Erythroblast (primary cell): Measurements from ENCODE around the gene HEATR5B.

Experiments used
- GATA1 ChIP-seq: IDR thresholded peaks from 2 replicates; pipeline ENCODE4 v1.6.1; 2011; ENCODE audit warnings: low read depth, mild to moderate bottlenecking, control low read depth, low read length, moderate library complexity
- POLR2A ChIP-seq: IDR thresholded peaks from 2 replicates; pipeline ENCODE4 v1.6.1; 2011; ENCODE audit warnings: mild to moderate bottlenecking, low read length

DNA sequence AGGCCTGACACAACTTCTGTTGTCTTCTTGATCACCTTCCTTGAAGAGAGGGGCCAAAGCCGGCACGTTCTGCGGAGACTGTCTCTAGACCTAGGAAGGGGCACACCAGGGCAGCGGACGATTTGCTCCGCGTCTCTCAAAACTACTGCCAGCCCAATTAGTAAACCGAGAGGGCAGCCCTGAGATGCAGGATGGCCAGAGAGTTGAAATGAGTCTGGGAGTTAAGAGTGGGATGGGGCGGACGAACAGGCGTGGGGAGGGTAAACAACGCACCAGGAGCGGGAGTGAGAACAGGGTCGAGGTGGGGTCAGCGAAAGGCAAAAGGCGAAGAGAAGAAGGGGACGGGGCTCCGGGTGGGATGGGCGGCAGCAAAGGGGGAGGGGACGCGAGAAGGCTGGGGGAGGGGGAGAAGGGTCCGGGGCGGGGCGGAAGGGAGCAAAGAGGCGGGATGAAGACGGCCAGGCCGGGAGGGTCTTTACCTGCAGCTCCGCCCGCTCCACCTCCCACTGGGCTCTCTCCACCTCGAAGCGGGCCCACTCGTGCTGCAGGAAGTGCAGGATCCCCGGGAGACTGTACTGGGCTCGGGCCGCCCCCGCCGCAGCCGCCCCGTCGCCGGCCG is 118.3 kb downstream of the HEATR5B start:
- TF ChIP-seq POLR2A (no peak), GATA1 (no peak)
